GM04504 (cell line): Measurements from ENCODE around the gene PAX7.

Source experiments
- DNase-seq: peaks from one replicate; pipeline ENCODE4 v3.0.0-alpha.2; 2012; ENCODE audit warnings: low read depth

Gene PAX7

GRCh38 chr1:18703041-18703621 lies 72.5 kb downstream of the PAX7 start:
- no peak for DNase-seq

- no peak for DNase-seq
Measured at GRCh38 chr1:18705811-18706210, 75.2 kb downstream of the PAX7 start.

- DNase-seq: no peak
Measured at GRCh38 chr1:18707696-18708257, 77.1 kb downstream of the PAX7 start.

GRCh38 chr1:18710002-18710401 lies 79.4 kb downstream of the PAX7 start:
- DNase-seq: no peak

DNA sequence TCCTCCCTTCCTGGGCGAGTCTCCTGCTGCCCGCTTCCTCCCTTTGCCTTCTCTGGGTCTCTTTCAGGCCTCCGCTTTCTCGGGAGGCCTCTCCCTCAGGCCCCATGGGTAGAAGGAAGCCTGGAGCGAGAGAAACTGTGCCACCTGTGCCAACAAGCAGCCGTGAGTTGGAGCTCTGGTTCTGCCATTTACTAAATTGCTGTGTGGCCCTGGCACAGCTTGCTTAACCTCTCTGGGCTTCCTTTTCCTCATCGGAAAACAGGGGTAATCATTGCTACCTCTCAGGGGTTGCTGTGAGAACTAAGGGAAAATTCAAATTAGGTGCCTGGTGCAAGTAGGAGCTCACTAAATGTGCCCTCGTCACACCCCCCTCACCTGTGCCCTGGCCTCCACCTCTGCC lies 80.4 kb downstream of the PAX7 start:
- DNase-seq: no peak

GRCh38 chr1:18711536-18712251 lies 81.0 kb downstream of the PAX7 start:
- no peak for DNase-seq

DNA sequence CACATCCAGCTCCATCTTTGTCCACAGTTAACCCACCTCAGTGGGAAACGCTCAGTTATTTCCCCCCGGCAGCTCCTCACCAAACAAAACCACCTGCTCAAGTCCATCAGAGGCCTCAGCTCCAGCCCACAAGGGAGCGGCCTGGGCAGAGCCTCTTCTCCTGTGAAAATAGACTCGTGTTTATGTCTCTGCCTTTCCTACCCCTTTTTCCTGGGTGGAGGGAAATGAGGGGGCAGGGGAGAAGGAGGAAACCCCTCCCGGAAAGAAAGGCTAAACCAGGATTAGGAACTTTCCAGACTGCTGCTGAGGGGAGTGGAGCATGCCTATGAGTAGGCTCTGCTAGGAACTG lies 81.6 kb downstream of the PAX7 start:
- DNase-seq: no peak

GRCh38 chr1:18714404-18715175 lies 83.9 kb downstream of the PAX7 start:
- DNase-seq: no peak

DNA sequence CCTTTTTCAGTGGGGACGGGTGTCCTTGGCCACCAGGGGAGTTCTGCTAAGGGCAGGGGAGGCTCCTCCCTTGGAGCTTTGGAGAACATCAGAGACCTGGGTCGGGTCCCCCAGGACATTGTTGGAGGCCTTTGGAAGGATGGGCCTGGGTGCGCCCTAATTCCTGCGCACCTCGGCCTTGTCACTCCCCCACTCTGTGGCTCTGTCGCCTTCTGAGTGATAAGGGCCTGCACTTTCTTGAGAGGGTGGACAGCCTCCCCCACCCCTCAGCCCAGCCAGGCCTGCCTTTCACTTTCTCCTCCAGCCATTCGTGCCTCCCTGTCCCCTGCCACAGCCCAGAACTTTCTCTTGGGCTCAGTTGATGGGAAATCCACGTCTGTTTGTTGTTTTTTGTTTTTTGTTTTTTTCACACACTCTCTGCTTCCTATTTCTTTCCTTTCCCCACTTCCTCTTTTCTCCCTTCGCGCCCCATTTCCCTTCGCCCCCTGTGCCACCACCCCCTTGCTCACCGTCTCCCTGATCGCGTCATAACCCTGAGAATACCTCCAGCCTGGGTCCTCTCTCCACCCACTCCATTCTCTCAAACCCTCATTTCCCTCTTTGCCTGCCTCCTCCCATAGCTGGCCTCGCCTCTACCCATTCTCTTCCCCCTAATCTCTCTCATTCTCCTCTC lies 85.6 kb downstream of the PAX7 start:
- no peak for DNase-seq

DNA sequence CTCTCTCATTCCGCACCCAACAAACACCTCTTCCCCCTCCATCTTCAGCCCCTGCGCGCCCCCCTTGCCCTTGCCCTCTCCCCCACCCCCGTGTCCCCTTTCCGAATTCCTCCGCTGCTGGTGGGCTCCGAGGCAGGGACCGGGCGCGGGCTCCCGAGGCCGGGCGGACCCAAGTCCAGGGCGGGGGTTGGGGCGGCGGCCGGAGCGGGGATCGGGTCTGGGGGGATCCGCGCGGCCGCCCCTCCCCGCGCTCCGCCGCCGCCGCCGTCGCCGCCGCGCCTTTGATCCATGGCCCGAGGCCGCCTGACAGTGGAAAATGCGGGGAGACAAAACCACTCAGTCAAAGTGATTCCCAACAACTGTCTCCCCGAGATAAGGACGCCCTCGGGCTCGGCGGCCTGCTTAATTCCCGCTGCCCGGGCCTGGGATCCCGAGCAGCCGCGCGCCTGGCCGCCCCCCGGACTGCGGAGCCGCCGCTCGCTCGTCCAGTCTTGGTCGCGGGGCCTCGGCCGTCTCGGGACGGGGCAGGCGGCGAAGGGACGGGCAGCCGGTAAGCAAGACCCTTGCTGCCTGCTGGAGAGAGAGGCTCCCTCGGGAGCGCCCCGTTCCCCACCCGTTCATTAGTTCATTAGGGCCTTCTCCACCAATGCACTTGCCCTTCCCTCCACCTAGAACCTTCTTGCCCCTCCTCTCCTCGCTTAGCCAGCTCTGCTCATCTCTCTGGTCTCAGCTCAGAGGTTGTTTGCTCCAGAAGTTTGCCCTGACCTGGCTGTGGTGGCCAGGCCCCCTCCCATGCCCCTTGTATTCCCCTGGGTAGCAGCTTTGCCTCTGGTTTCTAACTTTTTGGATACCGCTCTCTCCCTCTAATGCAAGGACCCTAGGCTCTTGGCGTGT lies 86.4 kb downstream of the PAX7 start:
- DNase-seq: no peak

DNA sequence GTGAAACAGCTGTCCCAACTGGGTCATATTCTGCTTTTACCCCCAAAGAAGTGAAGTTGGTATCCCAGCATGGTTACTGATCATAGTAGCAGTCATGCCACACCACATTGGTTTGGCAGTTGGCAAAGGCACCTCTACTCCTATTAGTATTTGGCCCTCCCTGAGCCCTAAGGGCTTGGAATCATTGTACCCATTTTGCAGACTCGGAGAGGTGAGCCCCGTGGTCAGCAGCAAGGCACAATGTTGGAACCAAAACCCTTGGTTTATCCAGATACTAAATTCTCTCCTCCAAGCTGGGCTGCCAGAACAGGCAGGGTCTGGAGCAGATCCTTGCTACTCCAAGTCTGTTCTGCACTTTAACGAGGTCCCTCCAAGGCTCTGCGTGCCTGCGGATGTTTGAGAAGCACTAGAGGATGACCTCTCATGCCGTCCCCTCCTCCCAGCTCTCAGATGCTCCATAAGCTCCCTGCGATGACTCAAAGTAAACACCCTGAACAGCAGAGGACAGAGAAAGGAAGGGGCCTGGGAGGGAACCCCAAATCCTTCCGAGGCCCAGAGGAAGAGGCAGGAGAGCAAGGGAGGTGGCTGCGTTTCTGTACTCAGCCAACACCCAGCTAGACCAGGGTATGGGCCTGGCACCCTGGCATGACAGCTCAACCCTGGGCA lies 89.3 kb downstream of the PAX7 start:
- no peak for DNase-seq

- DNase-seq: no peak
Measured at GRCh38 chr1:18721041-18721440, 90.4 kb downstream of the PAX7 start.

GRCh38 chr1:18721776-18722175 lies 91.1 kb downstream of the PAX7 start:
- no peak for DNase-seq

DNA sequence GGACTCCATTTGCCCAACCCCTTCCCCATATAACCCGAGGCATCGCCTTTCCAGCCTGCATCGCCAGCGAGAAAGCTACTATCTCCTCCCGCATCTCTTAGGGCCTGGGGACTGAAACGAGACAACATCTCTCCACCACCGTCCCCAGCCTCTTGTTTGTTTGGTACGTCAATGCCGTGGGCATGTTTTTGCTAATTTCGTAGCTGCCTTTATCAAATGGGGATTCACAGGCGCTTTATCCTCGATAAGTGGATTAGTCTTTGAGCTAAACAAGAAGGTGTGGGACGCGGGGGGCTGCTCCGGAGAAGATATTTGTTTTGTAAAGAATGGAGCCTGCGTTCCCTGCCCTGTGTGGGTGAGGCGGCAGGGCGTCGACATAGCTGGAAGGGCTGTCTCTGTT lies 91.6 kb downstream of the PAX7 start:
- no peak for DNase-seq

DNA sequence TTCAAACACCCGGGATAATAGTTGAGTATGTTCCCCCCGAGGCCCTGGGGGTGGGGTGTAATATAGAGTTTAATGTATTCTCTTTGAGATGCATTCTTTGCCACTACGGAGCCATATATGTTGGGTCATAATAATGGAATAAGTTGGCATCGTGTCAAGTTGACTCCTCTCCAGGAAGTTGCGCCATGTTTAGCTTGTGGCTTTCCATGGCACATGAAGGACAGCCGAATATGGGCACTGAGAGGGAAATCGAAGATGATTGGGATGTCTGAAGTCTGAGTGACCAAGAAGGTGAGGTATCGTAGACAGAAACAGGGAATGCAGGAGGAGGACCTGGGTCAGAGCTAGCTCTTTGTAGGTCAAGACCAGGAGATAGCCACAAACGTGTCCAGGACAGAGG lies 92.6 kb downstream of the PAX7 start:
- DNase-seq: no peak

DNA sequence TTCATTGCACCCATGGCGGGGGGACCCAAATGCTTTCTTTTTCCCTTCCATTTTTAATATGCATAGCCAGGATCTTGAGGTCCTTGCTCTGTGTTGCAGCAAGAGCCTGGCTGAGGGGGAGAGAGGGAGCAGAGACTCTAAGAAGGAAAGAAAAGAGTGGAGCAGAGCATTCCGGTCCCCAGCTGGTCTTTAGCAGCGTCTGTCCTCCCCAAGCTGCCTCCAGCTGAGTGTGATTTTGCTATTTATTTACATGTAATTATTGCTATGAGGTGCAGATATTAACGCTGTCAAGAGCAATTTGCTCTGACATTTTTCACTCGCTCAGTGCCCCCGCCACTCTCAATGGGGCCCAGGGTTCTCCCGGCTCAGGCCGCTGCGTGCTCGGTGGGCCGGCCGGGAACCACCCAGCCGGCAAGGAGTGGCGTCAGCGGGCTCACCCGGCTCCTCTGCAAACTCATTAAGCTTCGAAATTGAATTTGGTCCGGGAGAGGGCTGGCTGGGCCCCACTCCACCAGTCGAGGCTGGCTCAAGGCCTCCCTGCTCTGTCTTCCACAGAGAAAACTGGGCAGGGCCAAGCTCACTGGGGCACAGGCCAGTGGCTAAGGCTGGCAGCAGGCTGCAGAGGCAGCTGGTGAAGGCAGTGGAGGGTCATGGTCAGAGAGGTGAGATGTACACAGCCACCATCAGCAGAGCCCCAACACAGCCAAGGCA lies 93.2 kb downstream of the PAX7 start:
- DNase-seq: no peak

DNA sequence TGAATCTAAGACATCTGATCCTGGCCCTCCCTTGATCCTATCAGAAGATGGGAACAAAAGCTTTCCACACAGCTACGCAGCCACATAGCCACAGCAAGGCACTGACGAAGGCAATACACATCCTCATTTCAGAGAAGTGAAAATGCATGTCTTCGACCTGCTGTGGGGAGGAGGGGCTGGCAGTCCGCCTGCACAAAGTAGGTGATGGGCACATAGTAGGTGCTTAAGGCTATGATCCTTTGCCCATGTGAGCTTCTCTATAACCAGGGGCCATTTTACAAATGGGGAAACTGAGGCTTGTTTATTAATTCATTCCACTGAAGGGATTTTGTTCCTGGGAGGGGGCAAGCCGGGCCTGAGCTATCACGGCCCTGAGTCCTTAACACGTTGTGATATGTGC lies 94.2 kb downstream of the PAX7 start:
- DNase-seq: no peak

GRCh38 chr1:18725231-18725895 lies 94.7 kb downstream of the PAX7 start:
- DNase-seq: no peak

DNA sequence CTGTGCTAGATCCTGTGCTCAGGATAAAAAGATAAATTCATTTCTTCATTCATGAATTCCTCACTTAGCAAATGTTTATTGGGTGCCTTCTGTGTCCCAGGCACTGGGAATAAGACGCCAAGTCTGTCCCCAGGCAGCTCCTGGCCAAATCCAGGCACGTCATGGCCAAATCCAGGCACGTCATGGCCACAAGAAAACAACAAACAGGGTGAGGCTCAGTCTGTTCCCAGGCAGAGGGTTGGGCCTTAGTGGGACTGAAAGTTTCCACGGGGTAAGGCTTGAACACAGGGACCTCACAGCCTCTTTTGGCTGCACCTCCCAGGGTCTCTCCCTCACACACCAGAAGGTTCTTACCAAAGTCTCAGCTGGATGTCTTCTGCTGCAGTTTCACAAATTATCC lies 95.7 kb downstream of the PAX7 start:
- no peak for DNase-seq

- no peak for DNase-seq
Measured at GRCh38 chr1:18727956-18728355, 97.3 kb downstream of the PAX7 start.
